CD1c-positive myeloid dendritic cell (primary cell): Measurements from ENCODE around the gene LDLRAD3.
"Not testable (repeated sequence)": the region's sequence is repeated elsewhere in the genome, so short reads cannot be mapped to it uniquely, and the experiment has no call there.

Experiments
- DNase-seq: peaks from one replicate; pipeline ENCODE4 v3.0.0-alpha.2; 2016; ENCODE audit errors: extremely low spot score

LDLRAD3 gene, protein sequence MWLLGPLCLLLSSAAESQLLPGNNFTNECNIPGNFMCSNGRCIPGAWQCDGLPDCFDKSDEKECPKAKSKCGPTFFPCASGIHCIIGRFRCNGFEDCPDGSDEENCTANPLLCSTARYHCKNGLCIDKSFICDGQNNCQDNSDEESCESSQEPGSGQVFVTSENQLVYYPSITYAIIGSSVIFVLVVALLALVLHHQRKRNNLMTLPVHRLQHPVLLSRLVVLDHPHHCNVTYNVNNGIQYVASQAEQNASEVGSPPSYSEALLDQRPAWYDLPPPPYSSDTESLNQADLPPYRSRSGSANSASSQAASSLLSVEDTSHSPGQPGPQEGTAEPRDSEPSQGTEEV

GRCh38 chr11:35943713-35944502 is at the start of gene LDLRAD3:
LDLRAD3 (plus strand) TSS chr11:35944062; CDS start chr11:35944099, 37 bp downstream.
- DNase-seq = peak; percentile 78

DNA sequence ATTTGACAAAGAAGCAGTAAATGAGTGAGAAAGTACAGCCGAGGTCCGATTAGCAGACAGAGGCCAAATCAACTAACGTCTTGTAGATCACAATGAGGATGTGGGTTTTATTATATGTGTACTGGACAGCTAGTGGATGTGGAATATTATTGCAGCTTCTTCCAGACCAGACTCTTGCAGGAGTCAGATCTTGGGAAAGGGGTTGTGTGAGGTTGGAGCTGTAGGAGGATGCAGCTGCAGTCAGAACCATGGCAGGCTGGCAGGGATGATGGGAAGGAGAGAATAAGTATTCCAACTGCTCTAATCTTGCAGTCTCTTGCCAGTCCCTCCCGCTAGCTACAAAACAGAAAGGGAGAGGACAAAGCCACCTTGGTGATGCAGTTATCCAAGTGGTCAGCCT is 46.8 kb upstream of the LDLRAD3 start:
- no peak for DNase-seq

DNA sequence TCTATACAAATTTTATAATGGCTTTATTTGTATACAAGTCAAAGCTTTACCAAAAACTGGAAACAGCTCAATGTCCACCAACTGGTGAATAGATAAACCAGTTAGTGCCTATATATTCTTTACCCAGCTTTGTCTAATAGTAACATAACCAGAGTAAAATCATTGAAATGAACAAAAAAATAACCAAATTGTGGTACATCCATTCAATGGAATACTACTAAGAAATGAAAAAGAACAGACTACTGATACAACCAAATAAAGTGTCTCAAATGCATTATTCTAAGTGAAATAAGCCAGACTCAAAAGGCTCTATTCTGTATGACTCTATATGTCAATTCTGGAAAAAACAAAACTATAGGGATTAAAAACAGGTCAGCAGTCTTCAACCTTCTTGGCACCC is 40.9 kb upstream of the LDLRAD3 start:
- DNase-seq = no peak

GRCh38 chr11:35905646-35906276 is 38.1 kb upstream of the LDLRAD3 start:
- DNase-seq = peak; percentile 63

GRCh38 chr11:35906277-35906661 is 37.6 kb upstream of the LDLRAD3 start:
- DNase-seq = no peak

DNA sequence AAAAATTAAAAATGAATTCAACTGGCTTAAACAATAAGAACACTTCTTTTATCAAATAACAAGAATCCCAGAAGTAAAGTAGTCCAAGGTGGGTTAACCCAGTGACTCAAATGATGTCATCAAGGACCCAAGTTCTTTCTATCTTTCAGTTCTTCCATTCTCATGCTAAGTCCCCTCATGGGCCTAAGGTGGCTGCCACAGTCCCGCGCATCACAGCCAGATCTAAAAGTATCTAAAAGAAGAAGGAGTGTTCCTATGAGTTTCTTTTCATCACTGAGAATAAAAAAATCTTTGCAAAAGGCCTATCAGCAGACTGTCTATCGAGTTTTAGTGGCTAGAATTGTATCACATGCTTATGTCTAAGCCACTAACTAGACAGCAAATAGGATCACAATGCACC is 37.2 kb upstream of the LDLRAD3 start:
- DNase-seq = no peak

DNA sequence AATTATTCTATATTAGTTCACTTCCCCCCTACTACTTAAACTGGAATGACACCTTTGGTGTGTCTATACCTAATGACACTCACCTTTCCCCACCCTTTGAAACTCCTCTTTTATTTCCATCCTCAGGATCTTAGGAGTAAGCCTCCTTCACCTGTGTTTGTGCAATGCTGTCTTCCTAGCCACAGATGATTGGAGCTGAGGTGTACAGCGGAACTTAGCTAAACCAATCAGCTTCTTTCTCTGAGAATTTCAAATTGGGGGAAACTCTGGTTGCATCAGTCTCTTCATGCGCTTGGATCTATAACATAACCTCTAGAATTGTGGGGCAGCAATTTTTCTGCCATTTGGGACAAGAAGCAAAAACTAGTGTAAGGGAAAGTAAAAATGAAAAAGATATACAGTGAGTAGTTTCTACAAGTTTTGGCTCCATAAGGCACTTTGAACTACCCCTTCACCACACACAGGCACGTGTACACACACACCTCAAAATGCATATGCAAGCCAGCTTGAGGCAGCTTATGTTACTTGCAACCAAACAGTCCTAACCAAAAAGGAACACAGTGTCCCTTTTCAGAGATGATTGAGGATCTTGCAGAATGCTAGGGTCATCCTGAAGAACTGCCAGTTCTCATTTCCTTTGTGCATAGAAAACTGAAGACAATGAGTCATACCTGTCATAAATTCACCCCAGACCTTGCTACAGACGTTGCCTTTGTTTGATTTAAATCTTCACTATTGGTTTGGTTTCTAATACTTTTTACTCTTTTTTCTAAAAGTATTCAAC is 36.0 kb upstream of the LDLRAD3 start:
- peak; percentile 44 for DNase-seq

DNA sequence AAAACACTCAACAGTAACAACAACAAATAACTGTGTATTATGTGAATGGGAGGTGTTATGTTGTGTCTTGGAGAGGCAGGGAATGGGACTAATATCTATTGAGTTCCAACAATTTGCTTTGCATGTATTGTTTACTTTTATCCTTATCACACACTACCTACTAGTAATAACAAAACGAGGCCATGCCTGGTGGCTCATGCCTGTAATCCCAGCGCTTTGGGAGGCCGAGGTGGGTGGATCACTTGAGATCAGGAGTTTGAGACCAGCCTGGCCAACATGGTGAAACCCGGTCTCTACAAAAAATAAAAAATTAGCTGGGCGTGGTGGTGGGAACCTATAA is 35.5 kb upstream of the LDLRAD3 start:
- not testable (repeated sequence) for DNase-seq

DNA sequence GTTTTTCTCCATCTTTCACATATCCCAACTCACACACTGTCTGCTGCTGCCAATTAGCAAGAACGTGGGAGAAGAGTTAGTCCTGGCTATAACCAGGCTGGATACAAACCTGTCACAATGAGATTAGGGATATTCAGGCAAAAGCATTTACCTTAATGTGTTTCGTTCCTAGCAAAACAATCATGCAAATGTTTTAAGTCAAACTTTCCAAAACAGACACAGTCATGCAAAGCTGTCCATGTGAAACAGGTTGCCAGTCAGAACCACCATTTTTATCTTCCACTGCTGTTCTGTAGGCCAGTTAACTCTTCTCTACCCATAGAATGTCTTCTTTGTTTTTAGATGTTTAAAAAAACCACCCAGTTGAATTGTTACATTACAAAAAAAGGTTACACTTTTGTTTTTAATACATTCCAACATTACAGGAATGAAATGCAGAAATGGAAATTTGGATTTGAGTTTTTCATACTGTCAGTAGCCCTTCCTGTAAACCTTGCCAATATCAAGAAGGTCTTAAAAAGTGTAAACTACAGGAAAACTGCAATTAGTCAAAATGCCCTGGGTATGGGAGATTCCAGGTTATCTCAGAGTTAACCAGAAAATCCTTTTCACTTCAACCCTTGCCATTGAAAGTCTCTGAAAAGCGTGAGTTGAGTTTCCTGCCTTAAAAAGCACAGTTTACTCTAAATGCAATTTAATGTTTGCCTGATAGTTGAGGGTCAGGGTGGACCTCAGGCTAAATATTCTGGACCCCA is 34.2 kb upstream of the LDLRAD3 start:
- no peak for DNase-seq

DNA sequence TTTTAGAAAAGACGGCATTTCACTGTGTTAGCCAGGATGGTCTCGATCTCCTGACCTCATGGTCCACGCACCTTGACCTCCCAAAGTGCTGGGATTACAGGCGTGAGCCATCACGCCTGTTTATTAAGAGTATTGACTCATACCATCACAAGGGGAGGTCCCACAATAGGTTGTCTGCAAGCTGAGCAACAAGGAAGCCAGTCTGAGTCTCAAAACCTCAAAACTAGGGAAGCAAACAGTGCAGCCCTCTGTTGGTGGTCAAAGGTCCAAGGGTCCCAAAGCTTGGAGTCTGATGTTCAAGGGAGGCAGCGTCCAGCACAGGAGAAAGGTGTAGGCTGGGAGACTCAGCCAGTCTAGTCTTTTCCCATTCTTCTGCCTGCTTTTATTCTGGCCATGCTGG is 32.8 kb upstream of the LDLRAD3 start:
- DNase-seq = no peak

DNA sequence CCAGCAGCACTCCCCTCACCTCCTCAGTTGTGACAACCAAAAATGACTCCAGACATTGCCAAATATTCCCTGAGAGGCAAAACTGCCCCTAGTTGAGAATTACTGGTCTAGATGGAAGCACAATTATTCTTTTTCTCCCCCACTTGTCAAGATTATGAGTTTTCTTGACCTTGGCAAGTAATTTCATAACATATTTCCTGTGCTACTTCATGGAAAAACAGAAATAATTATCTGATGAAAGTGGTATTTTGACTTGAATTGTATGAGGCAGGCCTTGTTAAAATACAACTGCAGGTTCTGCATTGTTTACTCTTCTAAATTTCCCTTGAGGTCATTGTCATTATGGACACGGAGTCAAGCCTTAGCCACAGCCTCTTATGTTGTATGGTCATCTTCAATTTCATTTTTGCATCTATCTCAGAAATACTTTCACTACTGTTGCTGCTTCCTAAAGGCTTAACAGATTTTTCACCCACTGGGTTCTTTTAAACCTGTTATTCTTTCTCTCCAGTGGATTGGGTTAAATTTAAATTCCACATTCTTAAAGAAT is 32.2 kb upstream of the LDLRAD3 start:
- no peak for DNase-seq

DNA sequence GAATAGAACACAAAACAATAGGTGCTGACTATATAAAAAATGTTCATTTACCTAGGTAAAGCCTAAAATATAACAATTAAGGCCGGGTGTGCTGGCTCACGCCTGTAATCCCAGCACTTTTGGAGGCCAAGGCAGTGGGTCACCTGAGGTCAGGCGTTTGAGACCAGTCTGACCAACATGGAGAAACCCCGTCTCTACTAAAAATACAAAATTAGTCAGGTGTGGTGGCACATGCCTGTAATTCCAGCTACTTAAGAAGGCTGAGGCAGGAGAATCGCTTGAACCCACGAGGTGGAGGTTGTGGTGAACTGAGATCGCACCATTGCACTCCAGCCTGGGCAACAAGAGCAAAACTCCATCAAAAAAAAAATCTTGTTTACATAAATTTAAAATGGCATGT is 31.4 kb upstream of the LDLRAD3 start:
- DNase-seq = not testable (repeated sequence)

GRCh38 chr11:35912883-35913624 is 30.8 kb upstream of the LDLRAD3 start:
- no peak for DNase-seq

DNA sequence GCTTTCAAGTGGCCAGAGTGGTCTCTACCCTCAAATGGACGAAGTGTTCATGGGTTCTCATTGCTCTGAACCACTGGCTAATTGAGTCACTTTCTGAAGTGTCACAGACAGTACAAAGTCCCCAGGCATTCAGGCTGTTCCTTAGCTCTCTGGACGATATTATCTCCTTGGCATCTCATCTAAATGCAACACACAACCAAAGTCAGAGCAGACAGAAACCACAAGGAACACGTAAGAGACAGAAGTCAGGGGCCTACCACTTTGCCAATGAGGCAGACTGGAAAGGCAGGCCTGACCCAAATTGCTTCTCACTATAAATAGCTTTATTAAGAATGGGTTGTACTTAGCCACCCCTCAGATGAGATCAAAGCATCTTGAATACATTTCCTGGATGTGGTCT is 29.0 kb upstream of the LDLRAD3 start:
- no peak for DNase-seq

- no peak for DNase-seq
These were observed 27.6 kb upstream of the LDLRAD3 start for GRCh38 chr11:35916270-35916669.

GRCh38 chr11:35917676-35918075 is 26.2 kb upstream of the LDLRAD3 start:
- DNase-seq = no peak

DNA sequence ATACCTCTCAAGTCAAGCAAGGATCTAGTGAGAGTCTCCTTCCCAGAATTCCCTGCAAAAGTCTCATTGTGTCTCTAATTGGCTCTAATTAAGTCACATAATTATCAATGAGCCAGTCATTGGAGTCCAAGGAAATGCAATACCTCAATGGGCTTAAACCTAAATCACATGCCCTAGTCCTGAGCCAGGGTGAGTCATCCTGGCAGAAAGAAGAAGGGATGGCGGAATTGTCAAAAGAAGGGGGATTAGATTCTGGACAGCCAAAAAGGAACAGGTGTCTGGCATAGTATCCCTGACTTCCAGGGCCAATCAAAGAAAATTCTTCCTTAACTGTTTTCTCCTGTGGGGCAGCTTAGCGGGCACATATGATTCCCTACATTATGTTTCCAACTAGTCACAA is 25.1 kb upstream of the LDLRAD3 start:
- no peak for DNase-seq

GRCh38 chr11:35919244-35919643 is 24.6 kb upstream of the LDLRAD3 start:
- DNase-seq = no peak

GRCh38 chr11:35923452-35923851 is 20.4 kb upstream of the LDLRAD3 start:
- DNase-seq = no peak

- no peak for DNase-seq
These were observed 19.1 kb upstream of the LDLRAD3 start for GRCh38 chr11:35924811-35925210.
